GM12872 (cell line): ENCODE results near the gene RPLP2.

Source experiments
- CTCF ChIP-seq: IDR thresholded peaks from 3 replicates; pipeline ENCODE4 v1.5.1; 2011; ENCODE audit warnings: low read depth, mild to moderate bottlenecking, low read length, moderate library complexity; ENCODE audit not compliant: insufficient read depth

RPLP2 gene

GRCh38 chr11:764322-765024 is 45.3 kb upstream of the RPLP2 start:
- TF ChIP-seq CTCF: no peak

- TF ChIP-seq CTCF: peak; percentile 76
These were observed 44.6 kb upstream of the RPLP2 start for GRCh38 chr11:765025-765801.

- no peak for TF ChIP-seq CTCF
These were observed 44.0 kb upstream of the RPLP2 start for GRCh38 chr11:765802-766091.

GRCh38 chr11:766106-766935 is 43.4 kb upstream of the RPLP2 start:
- TF ChIP-seq CTCF: no peak

DNA sequence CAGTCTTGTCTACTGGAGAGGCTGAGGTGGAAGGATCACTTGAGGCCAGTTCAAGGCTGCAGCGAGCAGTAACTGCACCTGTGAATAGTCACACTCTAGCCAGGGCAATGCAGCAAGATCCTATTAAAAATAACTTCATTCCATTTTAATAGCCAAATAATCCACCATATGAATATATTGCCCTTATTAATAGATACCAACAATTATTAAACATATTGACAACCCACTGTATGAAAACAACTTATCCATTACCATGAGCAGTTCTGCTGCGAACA is 42.9 kb upstream of the RPLP2 start:
- no peak for TF ChIP-seq CTCF

GRCh38 chr11:767238-767637 is 42.5 kb upstream of the RPLP2 start:
- no peak for TF ChIP-seq CTCF

- TF ChIP-seq CTCF: no peak
These were observed 39.7 kb upstream of the RPLP2 start for GRCh38 chr11:769887-770641.
